BE2C (cell line): Measurements from ENCODE around the gene ASH1L.

Experiments used
- DNase-seq: peaks from one replicate; pipeline ENCODE4 v3.0.0-alpha.2; 2020
- H3K27me3 ChIP-seq: fragments of 250-450 bp; sonication (Bioruptor Pico); 2 replicates; pipeline ENCODE4 v1.5.1; 2020; ENCODE audit warnings: mild to moderate bottlenecking
- H3K36me3 ChIP-seq: fragments of 250-450 bp; sonication (Bioruptor Pico); 2 replicates; pipeline ENCODE4 v1.5.1; 2020; ENCODE audit warnings: mild to moderate bottlenecking
- H3K4me1 ChIP-seq: fragments of 250-450 bp; sonication (Bioruptor Pico); 2 replicates; pipeline ENCODE4 v1.5.1; 2020
- H3K4me3 ChIP-seq: 2 replicates; pipeline ENCODE4 v1.5.1; 2011; ENCODE audit warnings: low read depth, low read length
- H3K9me3 ChIP-seq: fragments of 250-450 bp; sonication (Bioruptor Pico); 2 replicates; pipeline ENCODE4 v1.5.1; 2020
- CTCF ChIP-seq: IDR thresholded peaks from 2 replicates; pipeline ENCODE4 v1.5.1; 2012; ENCODE audit warnings: mild to moderate bottlenecking, low read depth, low read length

Gene ASH1L

GRCh38 chr1:155308493-155309422, 253.8 kb downstream of the ASH1L start, which contains the start of gene FDPS:
FDPS (plus strand) TSS chr1:155308866; CDS start chr1:155309790, 924 bp downstream.
- H3K4me1 ChIP-seq = peaks cover 2% of the 10 kb centered on the region; the same call in 1 of the 2 replicates
- peak; percentile 98 for DNase-seq
- H3K4me3 ChIP-seq = peak within 1 kb of the TSS; percentile 93
- H3K27me3 ChIP-seq = no peaks in the 10 kb centered on the region
- H3K36me3 ChIP-seq = peaks cover 20% of the 10 kb centered on the region
- no peaks in the 10 kb centered on the region for H3K9me3 ChIP-seq
- TF ChIP-seq CTCF = no peak

GRCh38 chr1:155307247-155307740, 255.3 kb downstream of the ASH1L start:
- H3K27me3 ChIP-seq = no peaks in the 10 kb centered on the region
- DNase-seq = no peak
- H3K4me3 ChIP-seq = no peak overlapping the region
- peaks cover 12% of the 10 kb centered on the region for H3K36me3 ChIP-seq
- TF ChIP-seq CTCF = peak; percentile 63
- peaks cover 2% of the 10 kb centered on the region; the same call in 1 of the 2 replicates for H3K4me1 ChIP-seq
- no peaks in the 10 kb centered on the region for H3K9me3 ChIP-seq

GRCh38 chr1:155305881-155306391, 256.7 kb downstream of the ASH1L start:
- Histone ChIP-seq H3K36me3 (peaks cover 5% of the 10 kb centered on the region), H3K27me3 (no peaks in the 10 kb centered on the region), H3K9me3 (no peaks in the 10 kb centered on the region), H3K4me3 (no peak overlapping the region), H3K4me1 (peaks cover 2% of the 10 kb centered on the region; the same call in 1 of the 2 replicates)
- DNase-seq = no peak
- TF ChIP-seq CTCF = no peak

GRCh38 chr1:155304558-155305063, 258.0 kb downstream of the ASH1L start:
- Histone ChIP-seq H3K4me3 (no peak overlapping the region), H3K36me3 (no peaks in the 10 kb centered on the region), H3K9me3 (no peaks in the 10 kb centered on the region), H3K4me1 (peaks cover 2% of the 10 kb centered on the region; the same call in 1 of the 2 replicates), H3K27me3 (no peaks in the 10 kb centered on the region)
- TF ChIP-seq CTCF = no peak
- DNase-seq = no peak

GRCh38 chr1:155301342-155301841, 261.2 kb downstream of the ASH1L start, which contains the start of gene PKLR:
PKLR (minus strand) TSS chr1:155301438; CDS start chr1:155301395, 43 bp downstream.
- no peak for TF ChIP-seq CTCF
- no peaks in the 10 kb centered on the region for H3K27me3 ChIP-seq
- no peaks in the 10 kb centered on the region for H3K36me3 ChIP-seq
- H3K4me3 ChIP-seq = no peak within 1 kb of the TSS
- H3K9me3 ChIP-seq = no peaks in the 10 kb centered on the region
- no peak for DNase-seq
- H3K4me1 ChIP-seq = no peaks in the 10 kb centered on the region
